G401.6 (cell line): Measurements from ENCODE around the gene SIPA1L3.
"Not testable (repeated sequence)": the region's sequence is repeated elsewhere in the genome, so short reads cannot be mapped to it uniquely, and the experiment has no call there.

ENCODE experiments used
- FAIRE-seq: peaks from 2 replicates; lab custom pipeline; 2012; peaks lifted over from hg19 to GRCh38; lab: Jason Lieb, UNC

Gene SIPA1L3

DNA sequence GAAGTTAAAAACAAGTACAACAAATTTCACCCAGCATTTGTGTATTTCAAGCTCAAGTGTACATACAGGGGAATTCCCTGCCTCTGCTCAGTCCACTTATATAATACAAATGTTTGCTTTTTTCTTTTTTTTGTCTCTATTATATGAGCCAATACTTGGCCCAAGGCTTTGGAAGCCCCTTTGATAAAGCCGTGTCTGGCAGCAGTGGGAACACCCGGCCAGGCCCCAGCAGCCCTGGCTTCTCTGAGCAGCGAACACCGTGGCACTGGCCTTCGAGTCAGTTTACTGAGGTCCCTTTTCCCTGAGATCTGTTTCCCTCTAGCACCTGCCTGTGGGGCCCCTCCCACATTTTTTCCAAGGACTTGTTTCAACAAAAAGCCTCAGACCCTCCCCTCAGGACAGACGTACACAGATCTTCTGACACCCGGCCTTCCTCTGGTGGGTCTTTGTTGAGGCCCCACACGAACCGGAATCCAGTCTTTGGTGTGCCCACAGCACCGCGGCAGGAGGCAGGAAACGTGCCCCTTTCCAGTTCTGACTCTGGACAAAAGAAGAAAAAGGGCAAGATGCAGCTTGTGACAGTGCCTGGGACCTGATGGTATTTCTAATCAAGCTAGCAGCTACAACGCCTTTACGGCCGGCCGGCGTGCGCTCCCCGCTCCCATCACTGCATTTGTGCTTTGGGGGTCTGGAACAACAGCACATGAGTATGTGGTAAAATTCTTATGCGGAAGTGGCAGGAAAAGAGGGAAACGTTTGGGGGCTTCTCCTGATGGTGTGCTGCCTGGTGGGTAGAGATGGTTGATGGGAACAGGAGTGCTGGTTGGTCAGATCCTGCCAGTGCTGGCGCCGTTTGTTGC is 13.8 kb downstream of the SIPA1L3 start:
- FAIRE-seq: no peak

DNA sequence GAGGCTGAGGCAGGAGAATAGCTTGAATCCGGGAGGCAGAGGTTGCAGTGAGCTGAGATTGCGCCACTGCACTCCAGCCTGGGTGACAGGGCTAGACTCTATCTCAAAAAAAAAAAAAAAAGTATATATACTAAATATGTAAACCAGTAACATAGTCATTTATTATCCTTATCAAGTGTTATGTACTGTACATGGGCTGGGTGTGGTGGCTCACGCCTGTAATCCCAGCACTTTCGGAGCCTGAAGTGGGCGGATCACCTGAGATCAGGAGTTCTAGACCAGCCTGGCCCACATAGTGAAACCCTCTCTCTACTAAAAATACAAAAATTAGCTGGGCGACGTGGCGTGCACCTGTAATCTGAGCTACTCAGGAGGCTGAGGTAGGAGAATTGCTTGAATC is 17.6 kb downstream of the SIPA1L3 start:
- FAIRE-seq: not testable (repeated sequence)

DNA sequence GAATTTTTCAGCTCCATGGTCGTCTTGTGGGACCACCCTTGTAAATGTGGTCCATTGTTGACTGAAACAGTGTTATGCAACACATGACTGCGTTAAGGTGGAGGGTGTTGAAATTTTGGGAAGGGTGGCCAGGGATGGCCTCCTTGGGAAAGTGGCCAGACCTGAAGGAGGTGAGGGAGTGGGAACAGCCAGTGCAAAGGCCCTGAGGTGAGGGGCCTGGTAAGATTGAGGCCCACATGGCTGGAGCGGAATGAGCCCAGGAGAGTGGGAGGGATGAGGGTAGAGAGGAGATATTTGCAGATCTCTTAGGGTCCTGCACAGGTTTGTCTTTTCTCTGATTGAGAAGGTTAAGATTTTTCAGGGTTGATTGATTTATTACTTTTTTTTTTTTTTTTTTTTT is 18.2 kb downstream of the SIPA1L3 start:
- no peak for FAIRE-seq

DNA sequence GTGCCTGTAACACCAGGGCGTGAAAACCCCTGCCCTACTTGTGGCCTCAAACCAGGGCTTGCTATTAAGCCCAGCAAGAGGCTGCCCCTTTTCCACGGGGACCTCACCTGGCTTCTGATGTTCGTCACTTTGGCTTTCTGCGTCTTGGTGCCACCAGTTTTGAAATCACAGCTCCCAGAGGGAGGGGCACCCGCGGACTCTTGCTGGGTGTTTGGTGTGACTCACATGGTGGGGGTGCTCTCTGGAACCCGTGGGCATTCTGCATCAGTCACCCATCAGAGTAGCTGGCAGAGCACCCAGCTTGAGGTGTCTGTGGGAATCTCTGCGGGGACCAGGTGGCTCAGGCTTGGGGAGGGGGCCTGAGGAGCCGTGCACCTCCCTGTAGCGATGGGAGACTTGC is 19.2 kb downstream of the SIPA1L3 start:
- no peak for FAIRE-seq

DNA sequence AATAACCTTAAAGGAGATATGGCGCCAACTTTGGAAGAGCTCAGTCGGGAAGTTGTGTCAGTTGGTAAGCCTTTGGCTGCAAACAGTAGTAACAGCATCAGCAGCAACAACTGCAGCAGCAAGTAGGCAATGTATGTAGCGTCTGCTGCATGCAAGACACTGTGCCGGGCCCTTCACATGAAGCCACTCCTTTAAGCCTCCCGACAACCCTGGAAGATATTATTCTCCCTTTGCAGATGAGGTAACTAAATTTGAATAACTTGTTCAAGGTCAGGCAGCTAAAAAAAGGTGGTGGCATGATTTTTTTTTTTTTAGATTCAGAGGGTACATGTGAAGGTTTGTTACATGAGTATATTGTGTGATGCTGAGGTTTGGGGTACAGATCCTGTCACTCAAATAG is 19.7 kb downstream of the SIPA1L3 start:
- FAIRE-seq: no peak

DNA sequence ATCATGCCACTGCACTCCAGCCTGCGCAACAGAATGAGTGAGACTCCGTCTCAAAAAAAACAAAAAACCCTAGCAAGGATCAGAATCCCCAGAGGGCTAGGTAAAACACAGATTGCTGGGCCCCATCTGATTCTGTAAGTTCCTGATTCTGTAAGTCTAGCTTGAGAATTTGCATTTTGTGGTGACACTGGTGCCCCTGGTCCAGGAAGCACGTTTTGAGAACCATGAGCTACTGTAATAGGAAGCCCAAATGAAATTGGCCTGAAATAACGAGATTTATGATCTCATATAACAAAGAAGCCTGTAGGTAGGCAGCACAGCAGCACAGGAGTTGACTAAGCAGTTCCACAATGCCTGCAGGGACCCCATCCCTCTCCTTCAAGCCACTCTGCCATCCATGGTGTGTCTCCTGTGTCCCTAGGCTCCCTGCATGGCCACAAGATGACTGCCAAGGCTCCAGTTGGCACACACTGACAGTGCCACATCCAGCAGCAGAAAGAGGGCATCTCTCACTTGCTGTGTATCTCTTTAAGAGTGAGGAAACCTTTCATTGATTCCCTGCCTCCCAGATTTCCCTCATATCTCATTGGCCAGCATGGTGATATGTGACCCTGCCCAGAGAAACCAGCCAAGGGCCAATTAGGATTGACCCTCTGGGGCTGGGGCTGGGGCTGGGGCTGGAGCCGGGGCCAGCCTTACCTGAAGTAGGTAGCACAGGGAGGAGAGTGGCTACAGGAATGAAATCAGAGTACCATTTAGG is 21.7 kb downstream of the SIPA1L3 start:
- no peak for FAIRE-seq

DNA sequence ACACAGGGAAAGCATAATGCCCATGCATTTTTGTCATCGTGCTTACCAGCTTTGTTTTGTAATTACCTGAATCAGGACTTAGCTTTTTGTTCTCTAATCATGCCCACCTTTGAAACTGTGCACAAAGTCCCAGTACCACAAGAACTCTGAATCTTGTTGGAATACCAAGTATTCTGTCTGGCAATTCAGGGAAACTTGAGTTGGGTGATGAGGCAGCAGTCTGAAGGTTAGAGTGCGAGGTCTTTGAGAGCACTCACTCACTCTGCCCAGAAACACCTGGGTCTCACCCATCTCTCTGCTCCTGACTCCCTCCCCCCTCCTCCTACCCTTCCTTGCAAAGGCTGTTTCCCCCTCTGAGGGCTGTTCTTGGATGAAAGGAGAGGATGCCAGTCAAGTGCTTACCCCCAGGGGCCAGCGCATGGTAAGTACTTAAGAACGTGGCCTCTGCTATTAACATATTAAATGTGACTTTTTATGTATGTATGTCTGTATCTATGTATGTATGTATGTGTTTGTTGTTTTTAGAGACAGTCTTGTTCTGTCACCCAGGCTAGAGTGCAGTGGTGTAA is 22.4 kb downstream of the SIPA1L3 start:
- FAIRE-seq: no peak

DNA sequence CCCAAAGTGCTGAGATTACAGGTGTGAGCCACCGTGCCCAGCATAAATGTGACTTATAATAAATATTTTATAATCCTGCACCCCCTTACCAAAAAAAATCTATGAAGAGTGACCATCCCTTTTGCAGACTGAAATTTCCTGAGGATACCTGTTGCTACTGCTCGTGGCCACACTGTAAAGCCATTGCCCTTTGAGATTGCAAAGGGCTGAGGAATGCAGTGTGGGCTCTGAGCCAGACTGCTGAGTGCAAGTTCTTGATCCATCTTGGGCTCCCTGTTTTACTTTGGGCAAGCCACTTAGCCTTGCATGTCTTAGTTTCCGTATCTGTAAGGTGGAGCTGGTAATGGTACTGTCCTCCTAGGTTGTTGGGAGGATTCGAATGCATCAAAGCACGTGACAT is 23.4 kb downstream of the SIPA1L3 start:
- no peak for FAIRE-seq

DNA sequence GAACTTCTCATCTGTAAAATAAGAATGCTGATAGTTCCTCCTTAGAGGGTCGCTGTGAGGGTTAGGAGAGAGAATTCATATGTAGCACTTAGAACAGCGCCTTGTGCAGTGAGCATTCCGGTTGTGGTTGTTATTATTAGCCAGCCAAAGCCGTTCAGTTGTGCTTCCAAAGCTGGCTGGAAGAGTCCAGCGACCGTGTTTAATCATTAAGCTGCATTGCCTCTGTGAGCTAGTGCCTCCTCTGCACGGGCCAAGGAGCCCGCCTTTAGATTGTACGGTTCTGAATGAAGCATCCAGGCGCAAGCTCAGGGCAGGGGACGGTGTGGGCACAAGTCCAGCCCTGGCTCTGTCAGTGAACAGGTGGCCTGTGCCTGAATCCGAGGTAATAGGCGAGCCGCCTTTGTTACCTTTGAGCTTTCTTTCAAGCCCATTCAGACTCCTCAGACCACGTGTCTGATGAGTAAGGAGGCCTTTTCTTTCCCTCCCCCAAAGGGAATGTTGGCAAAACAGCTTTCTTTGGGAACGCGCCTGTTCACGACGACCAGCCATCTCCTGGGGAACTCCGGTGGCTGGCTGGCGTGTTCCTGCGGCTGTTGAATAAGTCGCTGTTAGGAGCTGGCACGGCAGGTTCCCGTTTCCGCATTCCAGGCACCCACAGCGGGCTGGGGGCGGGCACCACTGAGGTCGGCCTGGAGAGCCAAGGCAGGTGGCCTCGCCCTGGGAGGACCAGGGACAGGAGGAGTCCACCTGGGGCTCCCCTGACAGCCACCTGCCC is 25.1 kb downstream of the SIPA1L3 start:
- FAIRE-seq: no peak

DNA sequence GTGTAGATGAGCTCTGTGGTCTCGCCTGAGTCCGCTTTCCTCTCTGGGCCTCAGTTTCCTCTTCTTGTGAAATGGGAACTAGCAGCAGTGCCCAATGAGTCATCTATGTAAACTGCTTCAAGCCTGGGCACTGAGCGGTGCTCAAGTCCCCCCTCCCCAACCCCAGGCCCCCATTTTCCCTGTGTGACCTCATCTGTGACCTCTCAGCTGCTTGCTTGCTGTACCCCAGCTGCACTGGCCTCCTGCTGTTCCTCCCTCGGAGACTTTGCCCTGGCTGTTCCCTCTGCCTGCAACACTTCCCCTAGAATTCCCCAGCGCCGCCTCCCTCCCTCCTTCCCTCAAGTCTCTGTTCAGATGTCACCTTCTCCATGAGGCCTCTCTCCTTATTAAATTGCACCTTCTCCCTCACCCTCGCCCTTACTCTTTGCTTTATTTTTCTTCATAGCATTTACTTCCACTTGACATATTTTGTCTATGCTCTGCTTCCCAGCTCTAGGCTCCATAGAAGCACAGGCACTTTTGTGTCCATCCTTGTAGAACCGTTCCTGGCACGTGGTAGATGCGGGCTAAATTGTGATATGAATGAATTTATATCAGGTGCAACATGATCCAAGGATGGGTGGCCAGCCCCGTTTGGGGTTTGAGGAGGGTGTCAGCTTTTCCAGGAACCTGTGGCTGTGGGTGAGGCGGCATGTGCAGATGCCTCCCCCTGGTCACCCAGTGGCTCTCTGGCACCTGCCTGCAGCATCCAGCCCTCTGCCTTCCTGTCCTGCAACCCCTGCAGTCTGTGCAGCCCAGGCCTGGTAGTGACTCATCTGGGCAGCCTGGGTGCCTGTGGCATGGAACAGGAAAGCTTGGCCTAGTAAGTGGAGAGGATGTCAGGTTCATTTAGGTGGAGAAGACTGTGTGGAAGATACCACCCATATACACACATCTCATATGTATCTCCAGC is 26.3 kb downstream of the SIPA1L3 start:
- no peak for FAIRE-seq

DNA sequence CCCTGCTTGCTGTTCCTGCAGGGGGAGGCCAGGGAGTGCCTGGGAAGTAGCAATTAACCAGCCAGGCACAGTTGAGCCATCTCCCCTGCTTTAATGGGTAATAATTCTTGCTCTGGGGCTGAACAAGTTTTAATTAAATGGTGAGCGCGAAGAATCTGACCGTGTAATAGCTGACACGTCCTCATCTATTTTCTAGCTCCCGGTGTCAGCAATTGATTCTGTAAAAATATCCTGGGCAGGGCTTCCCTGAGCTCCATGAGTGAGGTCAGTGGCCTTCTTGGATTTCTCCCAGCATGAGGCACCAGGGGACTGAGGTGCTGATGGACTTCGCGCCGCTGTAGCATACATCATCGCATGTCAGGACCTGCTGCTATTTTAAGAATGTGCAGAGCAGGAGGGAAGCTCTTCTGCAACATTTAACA is 26.9 kb downstream of the SIPA1L3 start:
- FAIRE-seq: no peak

DNA sequence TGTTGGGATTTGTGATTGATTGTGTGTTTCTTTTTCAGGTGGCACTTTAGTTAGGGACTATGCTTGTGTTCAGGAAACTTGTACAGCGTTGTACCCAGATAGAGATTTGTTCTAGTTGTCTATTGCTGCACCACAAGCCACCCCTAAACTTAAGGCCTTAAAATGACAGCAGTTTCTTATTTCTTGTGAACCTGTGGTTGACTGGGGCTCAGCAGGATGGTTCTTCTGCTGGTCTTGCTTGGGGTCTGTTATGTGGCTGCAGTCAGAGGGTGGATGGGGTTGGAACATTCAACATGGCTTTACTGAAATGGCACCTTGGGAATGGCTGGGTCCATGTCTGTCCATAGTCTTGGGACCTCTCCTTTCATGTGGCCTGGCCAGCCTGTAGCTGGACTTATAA is 28.3 kb downstream of the SIPA1L3 start:
- FAIRE-seq: no peak

DNA sequence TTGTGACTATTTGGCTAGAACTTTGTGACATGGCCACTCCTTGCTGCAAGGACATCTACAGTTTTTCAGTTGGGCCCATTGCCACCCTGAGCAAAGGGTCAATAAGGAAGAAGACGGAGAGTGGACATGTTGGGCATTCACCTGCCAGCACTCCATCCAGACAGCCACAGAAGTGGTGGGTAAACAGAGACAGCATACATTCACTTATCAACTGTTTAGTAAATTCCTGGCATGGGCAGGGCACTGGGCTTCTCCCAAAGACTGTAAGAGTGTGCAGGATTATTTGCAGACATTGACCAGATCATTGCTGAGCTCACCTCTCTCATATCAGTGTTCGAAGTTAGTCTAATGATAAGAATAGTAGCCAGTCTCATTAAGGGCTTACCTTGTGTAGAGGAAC is 29.2 kb downstream of the SIPA1L3 start:
- FAIRE-seq: no peak

DNA sequence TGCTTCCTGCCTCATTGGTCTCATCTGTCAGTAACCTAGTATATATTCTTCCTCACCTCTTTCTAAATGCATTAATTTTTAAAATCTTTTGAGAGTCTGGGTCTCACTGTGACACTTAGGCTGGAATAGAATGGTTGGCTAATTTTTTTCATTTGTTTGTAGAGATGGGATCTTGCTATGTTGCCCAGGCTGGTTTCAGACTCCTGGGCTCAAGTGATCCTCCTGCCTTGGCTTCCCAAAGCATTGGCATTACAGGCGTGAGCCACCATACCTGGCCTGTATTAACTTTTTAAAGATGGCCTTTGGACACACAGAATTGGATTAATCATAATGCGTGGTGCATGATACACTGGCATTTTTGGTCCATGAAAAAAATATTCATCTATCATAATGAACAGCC is 29.9 kb downstream of the SIPA1L3 start:
- no peak for FAIRE-seq

DNA sequence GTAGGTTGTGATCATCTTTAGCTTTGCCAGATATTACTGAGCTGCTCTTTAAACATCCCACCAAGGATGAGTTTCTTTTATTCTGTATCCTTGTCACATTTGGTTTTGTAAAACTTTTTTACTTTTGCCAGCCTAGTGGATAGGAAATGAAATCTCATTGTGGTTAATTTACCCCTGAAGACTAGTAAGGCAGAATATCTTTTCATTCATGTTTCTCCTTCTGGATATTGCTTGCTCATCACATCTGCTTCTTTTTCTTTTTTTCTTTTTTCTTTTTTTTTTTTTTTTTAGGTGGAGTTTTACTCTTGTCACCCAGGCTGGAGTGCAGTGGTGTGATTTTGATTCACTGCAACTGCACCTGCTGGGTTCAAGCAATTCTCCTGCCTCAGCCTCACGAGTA is 31.3 kb downstream of the SIPA1L3 start:
- FAIRE-seq: no peak

DNA sequence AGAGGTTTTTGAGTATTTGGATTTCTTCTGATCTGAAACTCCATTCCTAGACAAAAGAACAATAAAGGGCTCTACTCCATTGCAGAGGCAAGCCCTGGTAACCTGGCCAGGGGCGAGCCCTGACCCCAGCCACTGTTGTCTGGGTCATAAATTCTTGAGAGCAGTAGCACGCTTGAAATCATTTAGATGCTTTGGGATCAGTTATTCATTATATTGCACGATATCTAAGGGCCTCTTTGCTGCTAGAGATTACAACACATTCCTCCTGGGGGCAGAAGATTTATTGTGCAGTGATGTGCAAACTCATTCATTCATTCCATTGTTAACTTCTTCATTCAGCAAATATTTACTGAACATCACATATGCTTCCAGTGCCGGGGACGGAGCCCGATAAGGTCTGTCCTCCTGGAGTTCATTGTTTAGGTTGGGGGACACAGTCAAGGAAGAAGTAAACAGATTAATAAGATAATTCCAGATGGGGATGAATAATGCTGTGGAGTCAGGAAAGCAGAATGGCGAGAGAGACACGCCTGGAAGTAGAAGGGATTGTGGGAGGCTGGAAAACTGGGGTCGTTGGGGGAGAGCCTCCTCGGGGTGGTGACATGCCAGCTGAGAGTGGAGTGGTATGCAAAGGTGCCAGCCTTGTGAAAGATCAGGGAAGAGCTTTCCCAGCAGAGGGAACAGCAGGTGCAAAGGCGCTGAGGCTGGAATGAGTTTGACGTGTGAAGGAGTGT is 34.9 kb downstream of the SIPA1L3 start:
- no peak for FAIRE-seq

DNA sequence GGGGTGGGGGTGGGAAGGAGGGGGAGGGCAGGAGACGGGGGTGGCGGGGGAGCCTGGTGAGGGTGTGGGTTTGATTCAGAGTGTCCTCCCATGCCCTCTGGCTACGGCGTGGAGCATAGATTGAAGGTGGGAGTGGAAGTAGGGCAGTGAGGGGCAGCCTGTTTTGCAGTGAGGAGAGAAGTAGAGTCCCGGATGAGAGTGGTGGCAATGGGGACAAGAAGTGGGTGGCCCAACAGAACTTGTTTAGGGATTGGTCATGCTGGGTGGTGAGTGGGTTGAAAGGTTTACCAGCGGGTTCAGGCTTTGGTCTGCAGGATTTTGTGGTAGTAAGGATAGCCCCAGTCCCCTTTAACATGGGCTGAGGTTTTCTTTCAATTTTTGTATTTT is 35.5 kb downstream of the SIPA1L3 start:
- FAIRE-seq: no peak

DNA sequence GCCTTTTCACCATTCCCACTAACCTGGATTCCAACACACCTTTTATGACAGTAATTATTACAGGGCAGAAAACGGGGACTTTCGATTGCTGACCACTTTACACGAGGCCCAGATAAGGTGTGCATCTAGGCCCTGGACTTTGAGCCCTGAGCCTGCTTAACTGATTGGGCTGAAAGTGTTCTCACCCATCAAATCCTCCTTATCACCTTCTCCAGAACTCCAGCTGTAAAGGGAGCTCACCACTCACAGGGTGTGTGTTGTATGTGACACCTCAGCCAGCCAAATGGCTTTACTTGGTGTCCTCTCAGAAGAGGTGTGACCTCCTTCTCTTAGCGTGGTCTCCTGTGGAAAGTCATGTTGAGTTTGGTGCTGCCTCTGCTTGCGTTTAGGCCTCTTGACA is 36.5 kb downstream of the SIPA1L3 start:
- no peak for FAIRE-seq

DNA sequence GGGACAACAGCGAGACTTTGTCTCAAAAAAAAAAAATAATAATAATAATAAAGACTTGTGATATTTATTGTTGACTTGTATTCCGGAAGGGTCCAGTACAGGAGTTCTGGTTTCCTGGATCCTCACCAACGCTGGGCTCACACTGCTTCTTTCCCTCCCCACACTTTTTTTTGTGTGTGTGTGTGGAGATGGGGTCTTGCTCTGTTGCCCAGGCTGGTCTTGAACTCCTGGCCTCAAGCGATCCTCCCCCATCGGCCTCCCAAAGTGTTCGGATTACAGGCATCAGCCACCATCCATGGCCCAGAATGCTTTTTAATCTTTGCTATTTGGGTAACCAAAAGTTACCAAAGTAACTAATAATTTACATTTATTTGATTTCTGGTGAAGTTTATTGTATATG is 39.1 kb downstream of the SIPA1L3 start:
- no peak for FAIRE-seq

DNA sequence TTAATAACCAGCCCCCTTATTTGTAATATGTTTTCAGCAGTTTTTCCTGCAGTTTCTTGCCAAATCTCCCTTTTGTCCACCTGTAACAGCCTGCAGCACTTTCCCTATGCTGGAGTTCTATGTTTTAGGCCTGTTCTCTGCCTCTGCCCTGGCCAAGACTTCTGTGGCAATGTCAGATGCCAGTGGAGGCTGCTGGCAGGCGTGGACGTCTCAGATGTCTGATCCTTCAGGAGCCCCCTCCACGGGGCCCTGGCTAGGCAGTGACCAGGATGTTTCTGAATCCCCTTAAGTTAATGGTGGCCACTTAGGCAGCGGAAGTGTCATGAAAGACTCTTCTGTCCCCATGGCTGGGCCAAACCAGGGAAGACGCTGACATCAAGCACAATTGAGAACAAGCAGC is 40.8 kb downstream of the SIPA1L3 start:
- no peak for FAIRE-seq

DNA sequence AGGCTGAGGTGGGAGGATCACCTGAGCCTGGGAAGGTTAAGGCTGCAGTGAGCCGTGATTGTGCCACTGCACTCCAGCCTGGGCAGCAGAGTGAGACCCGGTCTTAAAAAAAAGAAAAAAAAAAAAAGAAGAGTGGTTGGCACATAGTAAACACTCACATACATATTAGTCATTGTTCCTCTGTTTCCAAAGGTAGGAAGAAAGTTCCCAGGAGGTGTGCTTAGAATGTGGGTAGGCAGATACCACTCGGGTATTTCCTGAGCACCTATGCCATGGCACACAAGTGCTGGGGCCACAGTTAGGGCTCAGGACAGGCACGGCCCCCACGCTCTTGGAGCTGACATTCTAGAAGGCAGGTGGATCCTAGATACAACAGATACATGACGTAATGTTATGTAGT is 41.4 kb downstream of the SIPA1L3 start:
- no peak for FAIRE-seq
